HG03457 (cell line): Measurements from ENCODE around the gene USP40.

Experiments used
- ATAC-seq: cut with Tn5 transposase; IDR thresholded peaks from one replicate; pipeline ENCODE4 v1.9.1; 2021; ENCODE audit warnings: moderate number of reproducible peaks; ENCODE audit not compliant: unreplicated experiment

Gene USP40

DNA sequence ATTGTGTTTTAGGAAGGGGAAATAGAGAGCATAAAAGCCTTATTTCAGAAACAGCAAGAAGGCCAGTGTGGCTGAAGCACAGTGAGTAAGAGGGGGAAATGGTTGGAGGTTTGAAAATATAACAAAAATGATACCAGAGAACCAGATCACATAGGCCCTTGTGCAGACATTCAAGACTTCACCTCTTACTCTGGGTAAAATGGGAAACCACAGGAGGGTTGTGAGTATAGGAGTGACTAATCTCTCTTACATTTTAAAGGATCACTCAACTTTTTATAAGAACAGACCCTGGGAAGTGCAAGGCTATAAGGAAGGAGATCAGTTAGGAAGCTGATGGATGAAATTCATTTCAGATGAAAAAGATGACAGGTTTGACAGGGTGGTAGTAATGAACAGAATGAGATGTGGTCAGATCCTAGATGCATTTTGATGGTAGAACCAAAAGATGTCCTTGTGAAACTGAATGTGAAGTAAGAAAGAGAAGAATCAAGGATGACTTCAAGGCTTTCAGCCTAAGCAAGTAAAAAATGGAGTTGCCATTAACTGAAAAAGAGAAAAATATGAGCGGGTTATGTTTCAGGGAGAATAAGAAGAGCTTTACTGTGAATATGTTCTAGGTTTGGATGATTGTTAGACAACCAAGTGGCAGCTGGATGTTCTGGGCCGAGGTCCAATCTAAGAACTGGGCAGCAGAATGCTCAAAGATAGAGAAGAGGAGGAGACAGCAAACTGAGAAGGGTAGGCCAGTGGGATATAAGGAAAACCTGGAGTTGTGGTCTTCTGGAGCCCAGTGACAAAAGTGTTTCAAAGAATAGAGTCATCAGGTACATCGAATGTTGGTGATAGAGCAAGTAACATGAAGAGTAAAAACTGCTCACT is 65.1 kb downstream of the USP40 start:
- no peak for ATAC-seq

DNA sequence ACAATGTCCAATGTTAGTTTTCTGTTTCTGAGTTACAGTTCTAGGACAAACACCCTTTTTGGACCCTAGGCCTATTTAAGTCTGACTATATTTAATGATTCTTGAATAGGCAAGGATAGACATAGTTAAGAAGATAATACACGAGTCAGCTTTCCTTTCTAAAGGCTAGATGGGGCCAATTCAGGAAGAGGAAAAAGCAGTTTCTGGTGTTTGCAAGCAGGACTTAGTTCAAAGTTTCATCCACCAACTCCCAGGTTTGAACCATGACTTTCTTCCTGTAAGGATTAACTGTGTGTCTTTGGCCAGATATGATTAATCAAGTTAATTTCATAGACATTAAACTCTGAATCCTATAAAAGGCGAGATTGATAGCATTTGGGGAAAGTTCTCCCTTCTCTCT is 66.7 kb downstream of the USP40 start:
- no peak for ATAC-seq

DNA sequence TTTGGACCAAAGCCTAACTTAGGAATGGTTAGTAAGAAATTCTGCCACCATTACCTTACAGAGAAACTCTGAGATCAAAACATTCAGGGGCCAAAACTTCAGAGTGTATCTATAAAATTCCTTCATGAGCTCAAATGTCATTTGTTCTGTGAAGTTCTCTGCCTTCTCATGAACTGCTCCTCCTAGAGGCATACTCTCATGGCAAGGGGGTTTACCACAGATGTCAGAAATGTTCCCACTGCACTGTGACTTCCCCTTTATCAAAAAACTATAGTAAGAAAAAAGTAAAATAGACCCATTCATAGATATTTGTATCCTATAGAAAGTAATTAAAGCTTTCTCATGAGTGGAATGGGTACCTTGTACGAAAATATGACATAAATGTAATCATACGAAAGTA is 68.5 kb downstream of the USP40 start:
- no peak for ATAC-seq

DNA sequence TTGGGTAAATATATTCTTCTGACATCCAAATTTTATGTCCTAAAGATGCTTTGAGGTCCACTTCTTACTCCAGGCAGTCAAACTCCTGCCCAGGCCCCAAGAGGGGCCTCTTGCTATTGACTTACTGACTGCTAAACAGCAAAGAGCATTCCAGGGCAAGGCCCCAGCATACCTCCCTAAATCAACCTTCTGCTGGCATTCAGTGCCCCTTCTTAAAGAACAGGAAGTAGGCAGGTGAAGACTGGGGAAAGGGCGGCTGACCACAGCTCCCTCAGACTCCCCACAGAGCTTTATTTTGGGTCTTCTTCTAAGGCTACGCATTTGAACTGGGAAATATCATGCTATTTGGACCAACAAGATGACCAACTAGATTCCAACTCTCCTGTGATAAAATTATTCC is 68.9 kb downstream of the USP40 start:
- no peak for ATAC-seq

DNA sequence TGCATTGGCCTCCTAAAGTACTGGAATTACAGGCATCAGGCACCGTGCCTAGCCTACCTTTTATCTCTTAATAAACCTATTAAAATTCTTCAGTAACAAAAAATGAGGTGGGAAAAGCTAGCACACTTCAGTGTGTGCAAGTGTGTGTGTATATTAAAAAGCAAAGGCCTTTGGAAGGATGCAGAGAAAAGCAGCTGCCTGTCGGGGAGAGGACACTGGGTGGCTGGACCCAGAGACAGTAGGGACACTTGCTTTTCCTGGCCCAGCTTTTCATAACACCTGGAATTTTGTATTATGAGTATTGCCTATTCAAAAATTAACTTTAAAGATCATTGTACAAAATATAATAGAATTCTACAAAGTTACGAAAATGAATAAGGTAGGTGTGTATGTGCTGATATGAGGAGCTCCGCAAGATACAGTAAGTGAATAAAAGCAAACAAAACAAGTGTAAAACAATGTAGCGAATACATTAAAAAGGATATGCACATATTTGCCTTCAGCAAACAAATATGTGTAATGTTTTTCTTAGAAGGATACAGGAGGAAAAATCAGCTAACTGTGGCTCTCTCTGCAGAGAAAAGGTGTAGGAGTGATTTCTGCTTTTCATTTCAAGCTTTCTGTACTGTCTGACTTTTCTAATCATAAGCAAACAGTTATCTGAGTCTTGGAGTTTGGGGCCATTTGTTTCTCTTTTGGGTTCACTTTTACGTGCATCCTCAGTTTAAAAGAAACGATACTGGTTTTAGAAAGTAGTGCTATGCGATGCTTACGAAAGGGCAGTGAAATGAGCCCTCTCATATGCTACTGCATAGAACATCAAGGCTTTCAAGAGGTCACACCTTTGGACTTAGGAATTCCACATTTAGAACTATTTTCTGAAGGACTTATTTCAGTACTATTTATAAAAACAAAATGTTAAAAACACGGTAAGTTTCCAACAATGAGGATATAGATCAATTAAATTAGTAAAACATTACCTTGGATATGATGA is 70.8 kb downstream of the USP40 start:
- ATAC-seq: no peak

DNA sequence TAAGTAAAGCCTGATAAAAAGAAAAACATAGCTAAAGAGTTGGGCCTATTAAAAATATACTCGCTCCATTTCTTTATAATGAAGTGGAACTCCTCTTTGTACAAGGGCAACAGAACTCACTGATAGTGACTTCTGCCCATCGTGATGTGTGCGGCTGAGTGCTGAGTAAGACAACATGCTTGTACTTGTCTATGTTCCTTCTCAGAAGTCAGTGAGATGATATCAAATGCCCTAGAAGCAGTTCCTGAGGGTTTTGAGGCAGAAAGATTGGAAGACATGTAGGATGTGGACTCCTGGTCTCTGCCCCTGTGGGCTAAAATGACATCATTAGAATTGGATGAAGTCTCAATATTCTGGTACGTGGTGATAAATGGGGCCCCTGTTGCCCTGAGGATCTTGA is 73.8 kb downstream of the USP40 start:
- no peak for ATAC-seq

DNA sequence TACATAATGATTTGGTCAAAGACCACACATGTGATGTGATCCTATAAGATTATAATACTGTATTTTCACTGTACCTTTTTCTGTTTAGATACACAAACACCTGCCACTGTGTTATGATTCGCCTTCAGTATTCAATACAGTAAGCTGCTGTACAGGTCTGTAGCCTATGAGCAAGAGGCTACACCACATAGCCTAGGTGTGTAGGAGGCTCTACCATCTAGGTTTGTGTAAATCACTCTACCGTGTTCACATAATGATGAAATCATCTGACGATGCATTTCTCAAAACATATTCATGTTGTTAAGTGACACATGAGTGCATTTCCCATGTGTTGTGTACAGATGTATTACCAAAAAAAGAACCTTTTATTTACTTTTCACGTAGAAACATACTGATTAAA is 74.5 kb downstream of the USP40 start:
- no peak for ATAC-seq

DNA sequence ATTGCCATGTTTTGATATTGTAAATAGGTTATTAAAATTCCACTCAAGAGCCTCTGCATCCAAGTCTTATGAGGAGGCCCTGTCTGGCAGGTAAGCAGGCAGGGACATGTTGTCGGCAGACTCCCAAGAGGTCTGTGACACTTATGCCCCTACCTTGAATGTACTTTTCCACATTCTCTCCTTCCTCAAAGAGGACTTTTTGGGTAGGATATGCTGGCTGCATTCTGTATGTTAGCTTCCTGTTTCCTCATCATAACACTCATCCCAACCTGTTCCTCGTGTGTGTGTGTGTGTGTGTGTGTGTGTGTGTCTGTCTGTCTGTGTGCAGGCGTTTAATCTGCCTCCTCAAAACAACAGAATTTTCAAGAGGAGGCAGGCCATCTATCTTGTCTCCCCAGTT is 75.3 kb downstream of the USP40 start:
- no peak for ATAC-seq

DNA sequence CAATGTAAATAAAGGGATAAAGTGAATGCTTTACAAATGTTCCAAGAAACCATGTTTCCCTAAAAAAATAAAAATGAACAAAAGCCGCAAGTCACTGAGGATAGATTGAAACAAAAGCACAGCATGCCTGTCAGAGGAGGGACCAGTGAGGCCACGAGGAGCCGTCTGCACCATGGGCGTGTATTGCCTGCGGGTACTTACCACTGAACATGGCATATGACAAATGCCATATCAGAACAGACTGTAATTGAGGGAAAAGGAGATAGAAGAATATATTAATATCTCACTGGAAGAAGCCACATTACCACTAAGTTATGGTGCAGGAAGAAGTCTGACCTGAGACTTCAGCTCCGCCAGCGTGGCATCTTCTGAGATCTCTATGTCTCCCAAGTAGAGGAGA is 75.8 kb downstream of the USP40 start:
- no peak for ATAC-seq

DNA sequence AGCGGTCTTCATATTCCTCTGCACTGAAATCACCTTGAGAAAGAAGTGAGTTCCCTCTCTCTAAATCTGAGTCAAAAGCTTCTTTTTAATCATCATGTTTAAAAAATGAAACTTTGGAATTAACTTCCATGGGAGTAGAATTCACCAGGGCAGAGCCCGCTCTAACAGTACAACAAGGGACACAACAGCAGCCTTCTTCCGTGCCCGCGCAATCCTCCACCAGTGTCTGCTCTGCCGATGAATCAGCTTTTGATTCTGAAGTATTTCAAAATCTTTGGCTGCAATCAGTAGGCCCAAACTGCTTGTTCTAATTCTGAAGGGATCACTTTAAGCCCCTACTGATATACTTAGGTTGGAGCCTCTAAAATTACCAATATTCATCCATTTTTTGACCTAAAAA is 76.9 kb downstream of the USP40 start:
- ATAC-seq: no peak

DNA sequence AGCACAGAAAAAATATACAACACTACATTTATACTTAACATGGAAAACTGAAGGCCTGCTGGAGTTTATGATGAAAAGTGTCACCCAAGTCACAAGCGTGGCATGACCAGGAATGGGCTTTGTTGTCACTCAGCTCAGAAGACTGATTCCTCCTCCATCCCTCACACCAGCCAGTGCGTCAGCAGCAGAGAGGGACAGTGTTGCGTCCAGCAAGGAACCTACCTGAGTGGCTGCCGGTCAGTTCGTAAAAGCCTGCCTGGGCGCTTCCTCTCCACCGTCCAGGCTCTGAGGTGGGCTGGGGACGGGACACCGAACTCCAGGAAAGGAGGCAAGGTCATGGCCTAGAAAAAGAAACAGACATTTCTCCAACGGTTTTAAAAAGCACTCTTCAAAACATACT is 77.4 kb downstream of the USP40 start:
- ATAC-seq: no peak

DNA sequence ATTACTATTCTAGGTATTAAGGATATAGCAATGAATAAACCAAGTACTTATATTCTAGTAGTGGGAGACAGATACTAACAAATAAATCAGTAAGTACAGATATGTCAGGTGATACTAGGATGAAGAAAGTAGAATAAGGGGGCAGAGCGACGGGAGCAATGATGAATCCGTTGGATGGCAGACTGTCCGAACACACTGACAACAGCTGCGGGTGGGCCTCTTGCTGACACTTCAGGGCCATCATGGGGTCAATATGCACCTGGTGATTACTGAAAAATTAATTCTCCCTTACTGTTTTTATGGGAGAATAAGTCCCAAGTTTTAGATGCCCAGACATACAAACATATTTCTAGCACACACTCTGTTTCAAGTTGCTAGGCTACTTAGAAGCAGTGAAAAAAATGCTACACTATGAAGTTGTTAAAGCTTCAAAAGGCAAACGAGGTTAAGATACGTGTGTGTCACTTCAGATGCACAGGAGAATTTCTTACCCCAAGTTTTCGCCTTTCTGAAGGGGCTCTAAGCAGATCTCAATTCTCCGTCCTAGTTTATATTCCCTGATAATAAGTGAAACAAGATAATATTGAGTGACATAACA is 78.7 kb downstream of the USP40 start:
- ATAC-seq: no peak

DNA sequence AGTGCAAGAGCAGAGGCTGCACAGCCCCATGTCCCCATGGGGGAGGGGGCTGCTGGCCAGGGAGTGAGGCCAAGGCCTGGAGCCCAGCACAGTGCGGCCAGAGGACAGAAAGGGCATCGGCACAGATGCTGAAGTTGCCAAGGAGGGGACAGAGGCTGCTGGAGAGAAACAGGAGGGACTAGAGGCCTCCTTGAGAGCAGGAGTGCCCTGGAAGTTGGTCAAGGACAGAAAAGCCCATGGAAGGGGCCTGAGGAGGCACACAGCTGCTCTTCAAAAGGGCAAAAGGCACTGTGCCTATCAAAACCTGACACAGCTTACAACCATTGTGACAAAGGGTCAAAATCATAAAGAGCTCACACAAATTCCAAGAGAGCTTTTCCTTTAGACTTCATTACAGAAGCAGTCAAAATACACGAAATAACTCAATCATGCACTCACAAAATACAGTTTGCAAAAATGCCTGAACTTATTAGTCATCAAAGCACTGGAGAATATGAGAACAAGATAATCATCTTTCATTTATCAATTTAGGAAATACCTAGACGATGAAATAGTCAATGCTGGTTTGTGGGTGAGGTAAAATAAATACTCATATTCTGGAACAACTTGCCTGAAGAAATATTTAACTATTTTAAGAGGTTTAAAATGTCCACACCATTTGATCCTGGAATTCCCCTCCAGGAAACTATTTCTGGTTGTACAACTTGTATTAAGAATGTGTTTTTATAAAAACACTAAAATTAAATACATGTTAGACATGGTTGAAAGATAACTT is 79.6 kb downstream of the USP40 start:
- no peak for ATAC-seq

DNA sequence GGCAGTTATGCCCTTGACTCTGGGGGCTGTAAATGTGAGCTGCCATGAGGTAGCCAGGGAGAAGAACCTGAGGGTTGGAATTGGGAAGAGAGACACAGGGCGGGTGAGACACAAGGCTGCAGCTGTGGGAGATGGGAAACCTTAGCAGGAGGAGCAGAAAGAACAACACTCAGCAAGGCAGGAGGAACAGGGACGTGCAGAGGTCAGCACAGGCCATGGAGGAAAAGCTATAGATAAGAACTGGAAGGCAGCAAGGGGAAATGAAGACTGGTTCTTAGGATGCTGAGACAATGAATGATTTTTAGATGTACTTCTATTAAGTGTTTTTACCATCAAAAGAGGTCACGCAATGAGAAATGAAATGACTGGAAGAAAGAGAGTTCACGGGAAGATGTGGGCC is 80.2 kb downstream of the USP40 start:
- ATAC-seq: no peak

DNA sequence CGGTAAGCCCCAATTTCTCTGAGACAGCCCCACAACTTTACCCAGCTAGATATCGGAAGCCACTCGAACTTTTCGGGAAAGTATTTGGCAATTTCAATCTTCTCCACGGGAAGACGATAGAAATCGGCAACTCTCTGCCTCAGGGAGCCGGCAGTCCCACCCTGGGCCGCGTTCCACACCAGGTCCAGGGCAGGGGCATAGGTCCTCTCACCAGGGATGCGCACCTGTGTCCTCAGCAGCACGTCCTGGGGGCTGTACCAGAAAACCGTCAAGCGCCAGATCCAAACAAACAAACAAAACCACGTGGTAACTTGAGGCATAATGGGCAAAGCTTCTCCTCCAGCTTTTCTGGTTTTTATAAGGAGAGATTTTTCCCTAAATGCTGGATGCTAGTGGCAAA is 80.9 kb downstream of the USP40 start:
- no peak for ATAC-seq

DNA sequence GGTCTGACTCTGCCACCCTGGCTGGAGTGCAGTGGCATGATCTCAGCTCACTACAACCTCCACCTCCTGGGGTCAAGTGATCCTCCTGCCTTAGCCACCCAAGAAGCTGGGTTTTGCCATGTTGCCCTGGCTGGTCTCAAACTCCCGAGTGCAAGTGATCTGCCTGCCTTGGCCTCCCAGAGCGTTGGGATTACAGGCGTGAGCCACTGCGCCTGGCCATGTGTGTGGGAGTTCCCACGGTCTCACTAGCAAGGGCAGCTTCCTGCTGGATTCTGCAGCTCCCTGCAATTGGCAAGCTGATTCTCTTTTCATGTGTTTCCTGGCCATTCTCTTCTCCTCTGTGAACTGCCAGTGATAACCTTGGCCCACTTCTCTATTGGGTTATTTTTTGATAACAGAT is 84.0 kb downstream of the USP40 start:
- ATAC-seq: no peak

DNA sequence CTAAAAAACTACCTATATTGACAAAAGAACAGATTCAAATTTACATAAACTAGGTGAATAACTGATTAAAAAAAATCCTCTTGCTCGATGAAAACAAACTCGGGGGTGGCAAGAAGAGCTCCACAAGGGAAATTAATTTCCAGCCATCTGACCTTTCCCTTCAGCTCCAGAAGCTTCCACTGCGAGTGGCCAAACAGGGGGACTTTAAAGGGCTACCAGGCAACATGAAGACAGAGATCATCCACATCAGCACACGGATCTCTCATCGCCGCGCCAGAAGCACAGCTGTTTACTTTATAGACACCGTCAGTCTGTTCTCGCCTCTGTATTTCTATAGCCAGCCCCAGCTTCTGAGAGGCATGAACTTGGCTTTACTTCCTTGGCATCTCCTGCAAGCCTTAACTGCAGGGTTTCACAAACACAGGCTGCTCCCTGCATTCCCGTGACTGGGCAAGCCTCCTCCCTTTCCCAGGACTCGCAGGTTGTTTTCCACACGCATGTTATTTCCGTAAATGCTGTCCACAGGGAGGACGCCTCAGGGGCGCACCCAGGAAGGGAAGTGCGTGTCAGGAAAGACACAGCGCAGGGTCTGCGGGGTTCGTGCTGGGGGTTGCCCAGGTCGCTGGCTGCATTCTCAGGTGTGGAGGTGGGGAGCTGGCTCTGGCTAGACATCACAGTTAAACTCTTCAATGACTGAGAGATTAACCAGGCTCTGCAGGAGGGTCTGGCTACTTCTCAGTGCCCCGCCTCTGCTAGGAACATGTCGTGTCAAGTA is 85.0 kb downstream of the USP40 start:
- no peak for ATAC-seq

DNA sequence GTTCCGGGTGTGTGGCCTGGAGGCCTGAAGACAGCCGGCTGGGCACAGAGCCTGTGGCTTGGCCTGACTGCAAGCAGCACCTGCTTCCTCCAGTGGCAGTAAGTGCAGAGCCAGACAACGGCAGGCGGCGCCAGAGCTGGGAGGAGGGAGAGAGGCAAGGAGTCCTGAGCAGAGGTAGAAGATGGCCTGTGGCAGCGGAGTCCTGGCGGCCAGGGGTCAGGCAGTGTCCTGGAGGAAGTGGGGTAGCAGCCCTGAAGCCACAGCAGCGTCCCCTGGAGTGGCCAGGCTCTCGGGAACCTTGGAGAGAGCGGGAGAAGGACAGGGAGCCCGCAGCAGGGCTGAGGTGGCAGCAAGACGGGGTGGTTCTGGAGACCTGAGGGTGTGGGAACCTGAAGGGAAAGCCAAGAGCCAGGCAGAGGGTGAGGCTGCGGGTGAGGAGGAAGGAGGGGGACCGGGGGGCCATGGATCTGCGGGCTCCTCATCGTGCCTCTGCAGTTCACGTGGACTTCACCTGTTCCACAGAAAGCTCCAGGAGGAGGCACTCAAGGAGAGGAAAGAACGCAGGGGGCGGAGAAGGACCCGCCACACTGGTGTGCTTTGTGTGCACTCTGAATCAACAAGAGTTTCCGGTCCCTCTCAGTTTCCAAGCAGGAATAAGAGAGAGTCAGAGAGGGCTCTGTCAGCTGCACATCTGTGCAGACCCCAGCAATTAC is 85.9 kb downstream of the USP40 start:
- no peak for ATAC-seq
